ENCODE measurements around the gene TFB2M.
"Not testable (repeated sequence)": the region's sequence is repeated elsewhere in the genome, so short reads cannot be mapped to it uniquely, and the experiment has no call there.

Gene TFB2M, protein sequence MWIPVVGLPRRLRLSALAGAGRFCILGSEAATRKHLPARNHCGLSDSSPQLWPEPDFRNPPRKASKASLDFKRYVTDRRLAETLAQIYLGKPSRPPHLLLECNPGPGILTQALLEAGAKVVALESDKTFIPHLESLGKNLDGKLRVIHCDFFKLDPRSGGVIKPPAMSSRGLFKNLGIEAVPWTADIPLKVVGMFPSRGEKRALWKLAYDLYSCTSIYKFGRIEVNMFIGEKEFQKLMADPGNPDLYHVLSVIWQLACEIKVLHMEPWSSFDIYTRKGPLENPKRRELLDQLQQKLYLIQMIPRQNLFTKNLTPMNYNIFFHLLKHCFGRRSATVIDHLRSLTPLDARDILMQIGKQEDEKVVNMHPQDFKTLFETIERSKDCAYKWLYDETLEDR

DNA sequence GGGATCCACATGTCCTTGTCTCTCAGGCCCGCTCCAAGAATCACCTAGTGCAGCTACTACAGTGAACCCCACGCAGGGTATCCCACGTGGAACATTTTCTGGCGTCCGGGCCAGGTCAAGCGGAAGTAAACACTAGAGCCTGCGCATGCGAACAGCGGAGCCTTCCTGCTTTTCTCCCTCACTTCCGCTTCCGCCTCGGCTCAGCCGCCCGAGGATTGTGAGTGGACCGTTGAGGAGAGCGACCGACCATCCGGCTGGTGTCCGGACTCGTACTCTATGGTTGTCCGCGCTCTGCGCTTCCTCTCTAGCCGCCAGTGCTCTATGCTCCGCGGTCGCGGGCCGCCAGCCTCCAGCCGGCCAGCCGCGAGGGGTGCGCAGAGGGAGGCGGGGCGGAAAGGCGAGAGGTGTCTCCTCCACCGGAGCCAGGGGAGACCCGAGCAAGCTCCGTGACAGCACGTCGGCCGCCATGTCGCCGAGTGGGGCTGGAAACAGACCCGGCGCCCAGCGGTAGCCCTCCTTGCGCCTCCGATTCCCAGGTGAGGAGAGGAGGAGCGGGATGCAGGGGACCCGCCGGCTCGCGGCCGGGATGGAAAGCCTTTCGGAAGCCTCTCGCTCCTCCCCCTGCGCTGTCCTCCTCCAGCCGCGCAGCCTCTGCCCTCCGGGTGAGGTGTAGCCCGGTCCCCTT is at the start of gene TFB2M, which contains the start of gene CNST:
TSS of gene TFB2M (minus strand) at position 134 of the 685 bp plus-strand sequence. CDS start at position 11, 123 bp downstream.
TSS of gene CNST (plus strand) at position 329 of the 685 bp plus-strand sequence. CDS start 25,107 bp downstream, outside the sequence.
- DNase-seq (ENCODE audit: low read depth in 2 of 2): peak; percentile 86 to 89

GRCh38 chr1:246613096-246613758 is 47.2 kb upstream of the TFB2M start:
- no peak for DNase-seq (ENCODE audit: low read depth in 2 of 2)

DNA sequence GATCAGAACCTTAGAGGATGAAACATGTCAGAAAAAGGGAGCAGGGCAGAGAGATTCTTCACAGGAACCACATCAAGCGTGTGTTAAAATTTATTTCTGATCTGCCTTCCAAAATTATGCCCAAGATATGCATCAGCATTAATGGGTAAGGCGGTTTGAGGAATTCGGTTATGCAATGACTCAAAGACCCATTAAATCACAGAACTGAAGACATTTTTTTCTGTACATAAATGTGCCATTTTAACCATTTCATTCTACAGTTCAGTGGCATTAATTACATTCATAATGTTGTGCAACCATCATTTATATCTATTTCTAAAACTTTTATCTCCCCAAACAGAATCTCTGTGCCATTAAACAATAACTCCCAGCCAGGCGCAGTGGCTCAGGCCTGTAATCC is 43.6 kb upstream of the TFB2M start:
- no peak for DNase-seq (ENCODE audit: low read depth in 2 of 2)

DNA sequence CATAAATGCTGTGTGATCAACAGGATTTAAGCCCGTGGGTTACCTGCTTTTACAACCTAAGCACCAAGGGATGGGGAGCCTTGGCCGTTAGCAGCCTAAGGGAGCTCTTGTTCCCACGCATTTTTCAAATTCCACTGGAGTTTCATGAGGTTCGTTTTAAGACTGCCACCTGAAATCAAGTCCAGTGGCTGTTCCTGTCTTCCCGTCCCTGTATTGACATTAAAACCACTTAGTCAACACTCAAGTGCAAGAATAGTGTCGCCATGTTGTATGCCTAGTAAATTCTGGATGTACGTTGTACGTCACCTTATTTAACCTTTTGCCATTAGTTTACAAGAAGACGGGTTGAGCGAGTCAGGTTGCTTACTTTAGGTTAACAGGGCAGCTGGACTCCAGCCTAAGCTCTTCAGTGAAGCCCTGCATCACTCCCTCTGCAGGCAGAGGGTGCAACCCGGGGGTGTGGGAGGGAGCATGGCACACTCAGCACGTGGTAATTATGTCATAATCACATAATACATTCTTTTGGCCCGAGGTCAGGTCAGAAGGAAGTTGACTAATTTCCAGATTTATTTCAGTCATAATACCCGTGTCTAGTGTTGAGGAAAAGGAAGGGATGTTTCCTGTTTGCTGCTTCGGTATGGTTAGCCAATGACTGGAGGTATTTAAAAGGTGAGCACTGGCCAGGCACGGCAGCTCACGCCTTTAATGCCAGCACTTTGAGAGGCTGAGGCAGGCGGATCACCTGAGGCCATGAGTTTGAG is 42.7 kb upstream of the TFB2M start:
- DNase-seq (ENCODE audit: low read depth in 2 of 2): no peak

GRCh38 chr1:246607462-246607861 is 41.4 kb upstream of the TFB2M start:
- DNase-seq (ENCODE audit: low read depth in 2 of 2): no peak

DNA sequence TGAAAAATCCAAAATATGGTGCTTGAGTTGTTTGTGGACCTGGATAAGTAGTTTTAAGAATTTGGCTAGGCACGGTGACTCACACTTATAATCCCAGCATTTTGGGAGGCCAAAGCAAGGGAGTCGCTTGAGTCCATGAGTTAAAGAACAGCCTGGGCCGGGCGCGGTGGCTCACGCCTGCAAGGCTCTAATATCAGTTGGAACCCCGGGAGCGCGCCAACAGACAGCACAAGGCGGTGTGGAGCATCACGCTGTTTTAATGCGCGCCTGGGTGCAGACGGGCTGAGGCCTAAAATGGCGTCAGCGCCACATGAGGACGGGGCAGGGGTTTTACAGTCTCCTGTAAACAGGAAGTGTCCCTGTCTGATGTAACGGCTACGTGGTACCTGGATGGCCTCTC is 39.2 kb upstream of the TFB2M start:
- not testable (repeated sequence) for DNase-seq (ENCODE audit: low read depth in 2 of 2)

DNA sequence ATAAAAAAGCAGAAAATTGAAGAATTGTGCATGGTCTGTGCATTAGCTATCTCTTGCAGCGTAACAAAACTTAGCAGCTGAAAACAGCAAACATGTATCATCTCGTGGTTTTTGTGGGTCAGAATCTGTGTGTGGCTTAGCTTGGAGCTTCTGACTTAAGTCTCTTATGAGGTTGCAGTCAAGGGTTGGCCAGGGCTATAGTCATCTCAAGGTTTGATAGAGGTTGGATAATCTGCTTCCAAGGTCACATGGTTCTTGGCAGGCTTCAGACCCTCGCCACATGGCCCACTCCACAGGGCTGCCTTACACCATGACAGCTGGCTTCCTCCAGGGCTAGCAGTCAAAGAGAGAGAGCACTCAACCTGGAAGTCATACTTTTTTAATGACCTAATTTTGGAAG is 36.1 kb upstream of the TFB2M start:
- DNase-seq (ENCODE audit: low read depth in 2 of 2): peak in 1 of 2 donors; percentile 3

DNA sequence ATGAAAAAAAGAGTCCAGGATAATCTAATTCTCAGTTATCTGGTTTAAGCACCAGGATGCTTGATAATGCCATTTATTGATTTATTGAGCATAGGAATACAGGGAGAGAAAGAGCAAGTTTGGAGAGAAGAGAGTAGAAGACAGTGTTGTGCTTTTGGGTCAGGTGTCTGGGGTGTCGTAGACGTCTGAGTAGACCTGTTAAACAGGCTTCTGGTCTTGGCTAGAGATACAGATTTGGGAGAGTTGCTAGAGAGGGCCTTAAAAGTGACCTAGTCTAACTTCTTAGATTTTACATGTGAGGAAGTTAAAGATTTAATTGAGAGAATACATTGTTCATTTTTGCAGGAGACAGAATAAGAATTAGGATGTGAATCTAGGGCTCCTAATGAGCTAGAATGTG is 34.5 kb upstream of the TFB2M start:
- DNase-seq (ENCODE audit: low read depth in 2 of 2): no peak

DNA sequence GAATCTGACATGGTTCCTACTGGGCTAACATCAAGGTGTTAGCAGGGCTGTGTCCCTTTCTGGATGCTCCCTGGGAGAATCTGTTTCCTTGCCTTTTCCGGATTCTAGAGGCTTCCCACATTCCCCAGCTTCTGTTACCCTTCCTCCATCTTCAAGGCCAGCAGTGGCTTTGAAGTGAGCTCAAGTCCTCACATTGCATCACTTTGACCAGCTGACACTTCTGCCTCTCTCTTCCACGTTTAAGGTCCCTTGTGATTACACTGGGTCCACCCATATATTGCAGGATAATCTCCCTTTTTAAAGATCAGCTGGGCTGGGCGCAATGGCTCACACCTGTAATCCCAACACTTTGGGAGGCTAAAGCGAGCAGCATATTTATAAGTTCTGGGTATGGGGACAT is 33.3 kb upstream of the TFB2M start:
- DNase-seq (ENCODE audit: low read depth in 2 of 2): no peak

- DNase-seq (ENCODE audit: low read depth in 2 of 2): no peak
These were observed 31.9 kb upstream of the TFB2M start for GRCh38 chr1:246597971-246598370.

DNA sequence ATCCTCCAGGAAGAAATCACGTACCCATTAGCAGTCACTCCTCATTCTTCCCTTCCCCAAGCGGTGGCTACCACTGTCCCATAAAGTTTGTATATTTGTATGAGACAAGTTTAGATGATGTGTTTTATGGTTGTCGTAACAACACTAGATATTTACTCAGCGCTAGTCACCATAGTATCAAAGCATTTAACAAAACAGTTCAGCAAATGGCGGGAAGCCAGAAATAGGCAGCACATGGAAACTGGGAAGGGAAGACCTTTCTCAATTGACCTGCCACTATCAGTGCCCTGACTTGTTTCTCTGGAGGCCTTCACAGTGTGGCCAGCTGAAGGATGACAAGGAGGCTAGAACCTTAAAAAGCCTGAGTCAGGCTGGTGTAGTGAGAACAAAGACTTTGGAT is 31.3 kb upstream of the TFB2M start:
- no peak for DNase-seq (ENCODE audit: low read depth in 2 of 2)

- no peak for DNase-seq (ENCODE audit: low read depth in 2 of 2)
These were observed 29.1 kb upstream of the TFB2M start for GRCh38 chr1:246595146-246595545.

- DNase-seq (ENCODE audit: low read depth in 2 of 2): no peak
These were observed 26.6 kb upstream of the TFB2M start for GRCh38 chr1:246592695-246593094.

GRCh38 chr1:246591958-246592357 is 25.9 kb upstream of the TFB2M start:
- no peak for DNase-seq (ENCODE audit: low read depth in 2 of 2)

- no peak for DNase-seq (ENCODE audit: low read depth in 2 of 2)
These were observed 25.4 kb upstream of the TFB2M start for GRCh38 chr1:246591504-246591903.

DNA sequence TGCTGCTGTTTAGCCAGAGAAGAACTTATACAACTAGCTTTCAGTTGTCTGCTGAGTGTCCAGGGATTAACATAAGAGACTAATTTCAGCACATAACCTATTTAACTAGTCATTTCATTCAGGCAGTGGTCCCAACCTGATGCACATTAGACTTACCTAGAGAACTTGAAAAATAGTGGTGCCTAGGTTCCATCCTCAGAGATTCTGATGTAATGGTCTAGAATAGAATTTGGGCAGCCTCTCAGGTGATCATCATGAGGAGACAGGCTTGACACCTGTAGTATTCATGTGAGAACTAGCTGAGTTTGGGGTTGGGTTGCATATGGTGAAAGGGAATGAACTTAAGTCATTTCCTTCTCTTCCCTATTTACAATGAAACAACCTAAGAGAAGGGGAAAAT is 25.0 kb upstream of the TFB2M start:
- DNase-seq (ENCODE audit: low read depth in 2 of 2): no peak

- not testable (repeated sequence) for DNase-seq (ENCODE audit: low read depth in 2 of 2)
These were observed 23.9 kb upstream of the TFB2M start for GRCh38 chr1:246589919-246590318.

DNA sequence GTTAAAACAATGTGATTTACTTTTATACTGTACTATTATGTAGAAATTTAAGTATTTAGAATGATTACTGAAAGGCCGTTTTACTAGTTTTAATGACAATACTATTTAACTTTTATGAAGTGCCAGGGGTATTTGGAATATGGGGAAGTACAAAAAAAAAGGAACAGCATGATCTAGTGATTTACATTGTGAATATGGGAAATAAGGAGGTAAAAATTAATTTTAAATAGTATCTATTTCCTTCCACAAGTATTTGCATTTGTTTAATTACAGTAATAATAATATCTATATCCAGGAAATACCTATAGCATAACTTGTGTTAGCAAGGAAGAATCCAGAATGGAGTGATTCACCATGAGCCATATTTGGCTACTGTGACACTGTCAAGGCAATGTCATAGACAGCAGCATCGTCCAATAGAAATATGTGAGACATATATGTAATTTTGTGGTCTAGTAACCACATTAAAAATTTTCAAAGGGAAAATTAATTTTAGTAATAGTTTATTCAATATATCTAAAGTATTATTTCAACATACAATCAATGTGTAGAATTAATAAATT is 22.2 kb upstream of the TFB2M start:
- no peak for DNase-seq (ENCODE audit: low read depth in 2 of 2)

- no peak for DNase-seq (ENCODE audit: low read depth in 2 of 2)
These were observed 21.5 kb upstream of the TFB2M start for GRCh38 chr1:246587606-246588005.

GRCh38 chr1:246587032-246587431 is 21.0 kb upstream of the TFB2M start:
- no peak for DNase-seq (ENCODE audit: low read depth in 2 of 2)

- no peak for DNase-seq (ENCODE audit: low read depth in 2 of 2)
These were observed 17.6 kb upstream of the TFB2M start for GRCh38 chr1:246583448-246584185.

All from activated CD8-positive, alpha-beta memory T cell treated with anti-CD3 and anti-CD28 coated beads for 4 hours (primary cell).